ENCODE measurements around the gene HIRA. TPM values are rescaled to one million over a fixed set of nuclear protein-coding genes. Genes with fewer than 3 reads are reported as not detected.
A peak's percentile ranks its signal among the peaks of the same experiment; 100 is the strongest.

The HIRA gene
- total and polyA plus RNA-seq, 9 of the 15 experiments (the other 6 are each of a cell fraction or from before 2014, with no cell fraction given): 0.96 to 132 (median 58.4) TPM

- Histone ChIP-seq H4K20me1 (replicated peaks; ENCODE audit: control insufficient read depth, insufficient read depth, low read length) (peaks cover 14% of the 10 kb centered on the region), H3K9me1 (ENCODE audit: control insufficient read depth, insufficient read depth, low read length) (peaks cover 18% of the 10 kb centered on the region), H3K9ac (ENCODE audit: insufficient read depth in 1 of 2, low read depth in 2 of 2, low read length in 2 of 2) (no peak overlapping the region; a peak in 1 of 4 replicates), H3K79me2 (ENCODE audit: control insufficient read depth, insufficient read depth, low read length) (peaks cover 14% of the 10 kb centered on the region; the same call in 2 of the 3 replicates), H3K9me3 (replicated peaks; ENCODE audit: control insufficient read depth, insufficient read depth, low read depth, low read length) (no peaks in the 10 kb centered on the region), H3K27ac (ENCODE audit: extremely low read depth, low read depth, low read length) (no peak overlapping the region; the same call in 2 of the 3 replicates), H3K4me2 (ENCODE audit: insufficient read depth, low read length) (no peak overlapping the region), H2AFZ (ENCODE audit: low read depth, low read length) (no peak overlapping the region), H3K36me3 (ENCODE audit: control insufficient read depth, insufficient read depth, low read length) (peaks cover 95% of the 10 kb centered on the region), H3K4me1 (replicated peaks in 1 of 2; ENCODE audit: control insufficient read depth in 2 of 2, insufficient read depth in 2 of 2, low read length in 2 of 2) (peaks cover 18 to 24% of the 10 kb centered on the region in 2 experiments; a peak in 4 of 5 replicates), H3K27me3 (ENCODE audit: control insufficient read depth in 2 of 2, insufficient read depth in 2 of 2, low read length in 2 of 2) (no peaks in the 10 kb centered on the region), H3K4me3 (no peak overlapping the region)
- CTCF ChIA-PET (ENCODE audit: low intra/inter-chr PET ratio): no interaction called here
- DNase-seq (ENCODE audit: extremely low read depth in 1 of 4, low spot score in 3 of 4) (no peak), ATAC-seq (no peak), FAIRE-seq (no peak)
- in situ Hi-C loops (cut with MboI) (no loop called here), intact Hi-C loops (cut with micrococcal nuclease) (no loop called here)
- peak; percentile 84; the same call in 1 of the 2 replicates for TF ChIP-seq E2F4 (CRISPR knock-in tag; IDR thresholded peaks at IDR 0.05; ENCODE audit: low read depth)
- no peak for TF ChIP-seq NR0B1 (IDR thresholded peaks at IDR 0.05; ENCODE audit: partially characterized antibody)
- TF ChIP-seq ZNF133 (CRISPR knock-in tag; IDR thresholded peaks at IDR 0.05): no peak
- TF ChIP-seq TOE1 (IDR thresholded peaks at IDR 0.05; ENCODE audit: borderline replicate concordance): no peak
- TF ChIP-seq TOE1 (CRISPR knock-in tag; IDR thresholded peaks at IDR 0.05; ENCODE audit: borderline replicate concordance, low read depth): 0 out of 2 replicates have a peak, but pooled peaks have one; percentile 50
- peak; percentile 81; the same call in 1 of the 2 replicates for TF ChIP-seq E2F5 (CRISPR knock-in tag; IDR thresholded peaks at IDR 0.05)
- no TSS peak for BruUV-seq (replicated peaks)
- WGBS (ENCODE audit: insufficient coverage, low coverage, missing lambda C conversion rate): 91% methylated on average over 3 of the region's 3 CpGs
- POLR2A ChIA-PET: interaction anchor here (0.5 to 15.8 kb wide), 14 partner anchors 5 to 1603 kb away, joined by 3 to 245 read pairs (median 4); partner anchors contain the start of genes HIRA and MRPL40
These were observed 26.9 kb downstream of the HIRA start for GRCh38 chr22:19404676-19405075.
